Osteoblast (primary cell): ENCODE measurements around the gene IFNL3. TPM values are rescaled to one million over a fixed set of nuclear protein-coding genes. Genes with fewer than 3 reads are reported as not detected.
"Not testable (repeated sequence)": the region's sequence is repeated elsewhere in the genome, so short reads cannot be mapped to it uniquely, and the experiment has no call there.

Experiments
- DNase-seq: peaks from one replicate; pipeline ENCODE4 v3.0.0; 2011; ENCODE audit warnings: low spot score, mixed read lengths; ENCODE audit not compliant: insufficient read length; ENCODE audit errors: missing footprints
- H2AFZ ChIP-seq: 2 replicates; pipeline ENCODE4 v1.6.0; 2011; ENCODE audit warnings: mild to moderate bottlenecking, low read length
- H3K27ac ChIP-seq: 2 replicates; pipeline ENCODE4 v1.5.1; 2011; ENCODE audit warnings: mild to moderate bottlenecking, low read depth, low read length, moderate library complexity
- H3K27me3 ChIP-seq: 2 replicates; pipeline ENCODE4 v1.6.0; 2012; ENCODE audit warnings: mild to moderate bottlenecking, control low read depth, inconsistent platforms, low read length, moderate library complexity; ENCODE audit not compliant: insufficient read depth
- H3K36me3 ChIP-seq: 2 replicates; pipeline ENCODE4 v1.5.1; 2011; ENCODE audit warnings: mild to moderate bottlenecking, low read length, control low read depth, moderate library complexity; ENCODE audit not compliant: insufficient read depth
- H3K4me1 ChIP-seq: 2 replicates; pipeline ENCODE4 v1.5.1; 2011; ENCODE audit warnings: mild to moderate bottlenecking, low read length, control low read depth, moderate library complexity; ENCODE audit not compliant: insufficient read depth
- H3K4me2 ChIP-seq: 2 replicates; pipeline ENCODE4 v1.6.0; 2011; ENCODE audit warnings: mild to moderate bottlenecking, low read length; ENCODE audit not compliant: insufficient read depth
- H3K4me3 ChIP-seq: fragments of 200-600 bp; sonication (generic); 3 replicates; pipeline ENCODE4 v1.5.1; 2012; ENCODE audit warnings: mild to moderate bottlenecking, low read length, inconsistent platforms; ENCODE audit not compliant: insufficient read depth
- H3K79me2 ChIP-seq: 2 replicates; pipeline ENCODE4 v1.6.0; 2012; ENCODE audit warnings: mild to moderate bottlenecking, low read length, control low read depth, inconsistent platforms; ENCODE audit not compliant: insufficient read depth
- H3K9me3 ChIP-seq: 2 replicates; pipeline ENCODE4 v1.5.1; 2011; ENCODE audit warnings: low read depth, low read length, control low read depth
- H4K20me1 ChIP-seq: 2 replicates; pipeline ENCODE4 v1.6.0; 2012; ENCODE audit warnings: mild to moderate bottlenecking, low read length, control low read depth; ENCODE audit not compliant: insufficient read depth
- CTCF ChIP-seq: IDR thresholded peaks from 2 replicates; pipeline ENCODE4 v1.5.1; 2011; ENCODE audit warnings: mild to moderate bottlenecking, low read depth, low read length, moderate library complexity; ENCODE audit errors: extremely low read depth
- total RNA-seq: library from RNA; depleted of rRNA; stranded (reverse); fragments of >200 nt; gene quantifications from 2 replicates; pipeline ENCODE4 v1.2.3, GENCODE V29; 2012

Gene IFNL3
- total RNA-seq, 1 donor: not detected

GRCh38 chr19:39218230-39219007, 26.4 kb downstream of the IFNL3 start:
- Histone ChIP-seq H3K4me2 (no peak overlapping the region), H3K27me3 (peaks cover 6% of the 10 kb centered on the region)
- no peak for DNase-seq

GRCh38 chr19:39217094-39217493, 27.7 kb downstream of the IFNL3 start:
- H3K4me1 ChIP-seq: no peaks in the 10 kb centered on the region
- peak; percentile 31 for DNase-seq
- no peak overlapping the region for H2AFZ ChIP-seq
- no peak overlapping the region for H3K4me2 ChIP-seq
- H3K36me3 ChIP-seq: no peaks in the 10 kb centered on the region
- no peak for TF ChIP-seq CTCF
- no peak overlapping the region for H3K27ac ChIP-seq
- no peaks in the 10 kb centered on the region for H4K20me1 ChIP-seq
- H3K4me3 ChIP-seq: no peak overlapping the region
- H3K9me3 ChIP-seq: no peaks in the 10 kb centered on the region
- no peaks in the 10 kb centered on the region for H3K79me2 ChIP-seq
- peaks cover 6% of the 10 kb centered on the region for H3K27me3 ChIP-seq

More at GRCh38 chr19:39218230-39219007, 26.4 kb downstream of the IFNL3 start:
- Histone ChIP-seq H3K4me3 (no peak overlapping the region), H2AFZ (no peak overlapping the region), H3K79me2 (no peaks in the 10 kb centered on the region), H4K20me1 (no peaks in the 10 kb centered on the region), H3K27ac (no peak overlapping the region), H3K9me3 (no peaks in the 10 kb centered on the region), H3K36me3 (no peaks in the 10 kb centered on the region), H3K4me1 (no peaks in the 10 kb centered on the region)
- TF ChIP-seq CTCF: no peak

- not testable (repeated sequence) for H3K27ac ChIP-seq, H4K20me1 ChIP-seq, H3K27me3 ChIP-seq, H3K36me3 ChIP-seq, H3K4me1 ChIP-seq, DNase-seq, H3K4me3 ChIP-seq, H3K9me3 ChIP-seq, H3K4me2 ChIP-seq, H2AFZ ChIP-seq, H3K79me2 ChIP-seq
These were observed 29.5 kb downstream of the IFNL3 start for GRCh38 chr19:39215323-39215722.

- peak; percentile 27 for DNase-seq
- Histone ChIP-seq H3K4me3 (no peak overlapping the region), H3K36me3 (no peaks in the 10 kb centered on the region), H3K79me2 (no peaks in the 10 kb centered on the region), H3K27ac (no peak overlapping the region), H4K20me1 (no peaks in the 10 kb centered on the region), H3K4me1 (no peaks in the 10 kb centered on the region), H3K4me2 (no peak overlapping the region), H2AFZ (no peak overlapping the region), H3K9me3 (no peaks in the 10 kb centered on the region), H3K27me3 (peaks cover 3% of the 10 kb centered on the region)
- TF ChIP-seq CTCF: peak; percentile 33
These were observed 32.4 kb downstream of the IFNL3 start for GRCh38 chr19:39212375-39212742.
